K562 (cell line): ENCODE results near the gene ZNF831. TPM values are rescaled to one million over a fixed set of nuclear protein-coding genes. Genes with fewer than 3 reads are reported as not detected.
A peak's percentile ranks its signal among the peaks of the same experiment; 100 is the strongest.

Source experiments
- CTCFL ChIP-seq: IDR thresholded peaks from 2 replicates; pipeline ENCODE4 v1.6.1; 2011; ENCODE audit warnings: borderline replicate concordance, low read depth, mild to moderate bottlenecking, moderate library complexity, low read length; ENCODE audit not compliant: insufficient read depth, poor library complexity, severe bottlenecking
- MIER1 ChIP-seq: fragments of 450-650 bp; IDR thresholded peaks from 2 replicates; pipeline ENCODE4 v1.6.1; 2016; ENCODE audit warnings: antibody characterized with exemption, mild to moderate bottlenecking, low read depth
- REST ChIP-seq, 2 experiments: fragments of 450-650 bp; formaldehyde crosslinking in 1 of 2; IDR thresholded peaks; 2 replicates each; pipeline versions ENCODE4 v1.4.0 to v1.6.1; 2014 to 2020; ENCODE audit warnings: mild to moderate bottlenecking in 2 of 2, borderline replicate concordance in 1 of 2, low read depth in 1 of 2
- polyA plus RNA-seq, 8 experiments: library from polyadenylated mRNA; depleted of rRNA in 4 of 8; stranded (reverse) in 5 of 8; unstranded in 3 of 8; fragments of >200 nt; fragmentation: Nextera tagmentation in 2 of 8; fragmentation: Illumina TruSeq in 1 of 8; extraction: Ambion mirVana in 2 of 8; extraction: Trizol in 1 of 8; gene quantifications; 2 replicates each; pipeline versions ENCODE4 v1.2.1 to v1.2.3, GENCODE V29; 2011 to 2014; ENCODE audit warnings: inconsistent platforms in 1 of 8, missing spikeins in 1 of 8
- total RNA-seq, 7 experiments: library from RNA; depleted of rRNA in 6 of 7; stranded (reverse); fragments of >200 nt in 6 of 7; fragmentation: Illumina TruSeq in 2 of 7; extraction: Trizol in 2 of 7; gene quantifications; 2 replicates each; pipeline versions ENCODE4 v1.2.1 to v1.2.3, GENCODE V29; 2011 to 2021; ENCODE audit warnings: low replicate concordance in 1 of 7

The ZNF831 gene
- total and polyA plus RNA-seq, 9 of the 15 experiments (the other 6 are each of a cell fraction or from before 2014, with no cell fraction given): not detected

GRCh38 chr20:59134182-59134581 lies 29.4 kb upstream of the ZNF831 start (continued):
- no peak for TF ChIP-seq CTCFL
- TF ChIP-seq REST (IDR thresholded peaks at IDR 0.05; ENCODE audit: borderline replicate concordance): peak; percentile 94
- no peak for TF ChIP-seq REST (CRISPR knock-in tag; IDR thresholded peaks at IDR 0.05; ENCODE audit: low read depth)
- TF ChIP-seq MIER1: peak; percentile 78
